Endodermal cell (in vitro differentiated cells): Measurements from ENCODE around the gene IFNE. TPM values are rescaled to one million over a fixed set of nuclear protein-coding genes. Genes with fewer than 3 reads are reported as not detected.

Source experiments
- DNase-seq: peaks from one replicate; pipeline ENCODE4 v3.0.0-alpha.2; 2017
- H3K27ac ChIP-seq: 2 replicates; pipeline ENCODE4 v1.5.1; 2013; ENCODE audit warnings: mild to moderate bottlenecking, low read depth, low read length, moderate library complexity
- H3K27me3 ChIP-seq: 2 replicates; pipeline ENCODE4 v1.6.1; 2013; ENCODE audit warnings: mild to moderate bottlenecking, low read length, moderate library complexity; ENCODE audit not compliant: insufficient read depth, control insufficient read depth, poor library complexity, severe bottlenecking
- H3K36me3 ChIP-seq: 2 replicates; pipeline ENCODE4 v1.7.0; 2013; ENCODE audit warnings: mild to moderate bottlenecking, low read length, moderate library complexity; ENCODE audit not compliant: control insufficient read depth, insufficient read depth
- H3K4me1 ChIP-seq: one replicate; pipeline ENCODE4 v1.7.0; 2013; ENCODE audit warnings: low read length; ENCODE audit not compliant: control insufficient read depth, insufficient read depth
- H3K4me3 ChIP-seq: 2 replicates; pipeline ENCODE4 v1.5.1; 2013; ENCODE audit warnings: mild to moderate bottlenecking, low read length, moderate library complexity
- H3K9ac ChIP-seq: 2 replicates; pipeline ENCODE4 v1.6.1; 2013; ENCODE audit warnings: mild to moderate bottlenecking, low read length, moderate library complexity; ENCODE audit not compliant: poor library complexity, severe bottlenecking; ENCODE audit errors: extremely low read depth
- H3K9me3 ChIP-seq: 2 replicates; pipeline ENCODE4 v1.6.1; 2013; ENCODE audit warnings: mild to moderate bottlenecking, low read length, moderate library complexity; ENCODE audit not compliant: control insufficient read depth
- H3K27ac Mint-ChIP-seq: 2 replicates; pipeline ENCODE4 v1.8.0; 2020; ENCODE audit warnings: mixed read lengths
- H3K27me3 Mint-ChIP-seq: 2 replicates; pipeline ENCODE4 v1.8.0; 2021; ENCODE audit warnings: mild to moderate bottlenecking, mixed read lengths; ENCODE audit not compliant: insufficient read depth
- H3K36me3 Mint-ChIP-seq: 2 replicates; pipeline ENCODE4 v1.8.0; 2020; ENCODE audit warnings: low read depth, mixed read lengths
- H3K4me1 Mint-ChIP-seq: 2 replicates; pipeline ENCODE4 v1.8.0; 2020; ENCODE audit warnings: mixed read lengths
- H3K4me3 Mint-ChIP-seq: 2 replicates; pipeline ENCODE4 v1.8.0; 2020; ENCODE audit warnings: mild to moderate bottlenecking, moderate library complexity, mixed read lengths
- H3K9me3 Mint-ChIP-seq: 2 replicates; pipeline ENCODE4 v1.8.0; 2020; ENCODE audit warnings: mild to moderate bottlenecking, mixed read lengths
- CTCF ChIP-seq: fragments of 200-600 bp; sonication (generic); conservative IDR thresholded peaks from 2 replicates; pipeline ENCODE4 v1.5.0; 2021; ENCODE audit warnings: antibody characterized with exemption, mild to moderate bottlenecking
- WGBS, 2 experiments: methylation state at CpG; one replicate each; pipeline versions ENCODE4 v1.1.5 to v1.1.7; 2013; ENCODE audit warnings: missing lambda C conversion rate in 2 of 2, mixed read lengths in 1 of 2; ENCODE audit not compliant: insufficient coverage in 1 of 2, insufficient read length in 1 of 2; 5-methylcytosine and 5-hydroxymethylcytosine counted together
- total RNA-seq, 2 donors: library from RNA; stranded (reverse); fragmentation: NEBNext Ultra II Directional in 1 of 2; extraction: Animal tissue kit (Norgen Biotek cat#: 25700) in 1 of 2; gene quantifications; 2 replicates in 1 of 2; 3 replicates in 1 of 2; pipeline ENCODE4 v1.2.1, GENCODE V29; 2021

The IFNE gene
- total RNA-seq, 2 donors from 2014 or later: 1.5 to 2.0 TPM

GRCh38 chr9:21522348-21522747 is 40.2 kb upstream of the IFNE start:
- Histone ChIP-seq H3K36me3 (peaks cover 16% of the 10 kb centered on the region), H3K9me3 (peaks cover 33% of the 10 kb centered on the region), H3K9ac (no peak overlapping the region), H3K27me3 (no peaks in the 10 kb centered on the region), H3K4me1 (no peaks in the 10 kb centered on the region), H3K27ac (no peak overlapping the region), H3K4me3 (no peak overlapping the region)
- peaks cover 59% of the 10 kb centered on the region for H3K36me3 Mint-ChIP-seq
- WGBS, 2 experiments: 90 to 97% methylated on average over 4 of the region's 4 CpGs
- H3K4me1 Mint-ChIP-seq: no peaks in the 10 kb centered on the region
- H3K4me3 Mint-ChIP-seq: no peak overlapping the region
- H3K27ac Mint-ChIP-seq: no peak overlapping the region
- no peaks in the 10 kb centered on the region for H3K27me3 Mint-ChIP-seq
- H3K9me3 Mint-ChIP-seq: peaks cover 50% of the 10 kb centered on the region
- TF ChIP-seq CTCF: no peak
- DNase-seq: no peak

DNA sequence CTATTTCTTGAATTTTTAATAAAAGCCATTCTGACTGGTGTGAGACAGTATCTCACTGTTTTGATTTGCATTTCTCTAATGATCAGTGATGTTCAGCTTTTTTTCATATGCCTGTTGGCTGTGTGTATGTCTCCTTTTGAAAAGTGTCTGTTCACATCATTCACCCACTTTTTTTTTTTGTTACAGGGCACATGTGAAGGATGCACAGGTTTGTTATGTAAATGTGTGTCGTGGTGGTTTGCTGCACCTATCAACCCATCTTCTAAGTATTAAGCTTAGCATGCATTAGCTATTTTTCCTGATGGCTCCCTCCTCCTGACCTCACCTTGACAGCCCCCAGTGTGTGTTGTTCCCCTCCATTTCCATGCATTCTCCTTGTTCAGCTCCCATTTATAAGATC is 39.3 kb upstream of the IFNE start:
- H3K4me3 Mint-ChIP-seq: no peak overlapping the region
- TF ChIP-seq CTCF: no peak
- WGBS, 2 experiments: 100% methylated on average over 1 of the region's 1 CpG; no CpG with 5 or more reads in 1 of the 2 experiments
- peaks cover 50% of the 10 kb centered on the region for H3K9me3 Mint-ChIP-seq
- H3K27me3 Mint-ChIP-seq: no peaks in the 10 kb centered on the region
- Histone ChIP-seq H3K36me3 (peaks cover 7% of the 10 kb centered on the region), H3K4me1 (no peaks in the 10 kb centered on the region), H3K9me3 (peaks cover 29% of the 10 kb centered on the region), H3K9ac (no peak overlapping the region), H3K27ac (no peak overlapping the region), H3K27me3 (no peaks in the 10 kb centered on the region), H3K4me3 (no peak overlapping the region)
- H3K27ac Mint-ChIP-seq: no peak overlapping the region
- no peak for DNase-seq
- peaks cover 50% of the 10 kb centered on the region for H3K36me3 Mint-ChIP-seq
- H3K4me1 Mint-ChIP-seq: no peaks in the 10 kb centered on the region

GRCh38 chr9:21520501-21521228 is 38.6 kb upstream of the IFNE start:
- H3K9ac ChIP-seq: no peak overlapping the region
- no peaks in the 10 kb centered on the region for H3K36me3 ChIP-seq
- no peak for TF ChIP-seq CTCF
- peaks cover 21% of the 10 kb centered on the region for H3K9me3 ChIP-seq
- Mint-ChIP-seq H3K4me1 (no peaks in the 10 kb centered on the region), H3K36me3 (peaks cover 42% of the 10 kb centered on the region), H3K9me3 (peaks cover 43% of the 10 kb centered on the region), H3K4me3 (no peak overlapping the region), H3K27me3 (no peaks in the 10 kb centered on the region), H3K27ac (no peak overlapping the region)
- no peak for DNase-seq
- H3K4me1 ChIP-seq: no peaks in the 10 kb centered on the region
- H3K27me3 ChIP-seq: no peaks in the 10 kb centered on the region
- H3K4me3 ChIP-seq: no peak overlapping the region
- H3K27ac ChIP-seq: no peak overlapping the region
- 92% methylated on average over 2 to 4 of the region's 5 CpGs for WGBS, 2 experiments
